HG03135 (cell line): Measurements from ENCODE around the gene AMIGO3.
"Not testable (repeated sequence)": the region's sequence is repeated elsewhere in the genome, so short reads cannot be mapped to it uniquely, and the experiment has no call there.

ENCODE experiments used
- ATAC-seq: cut with Tn5 transposase; IDR thresholded peaks from one replicate; pipeline ENCODE4 v1.9.1; 2021; ENCODE audit warnings: mild to moderate bottlenecking, moderate library complexity; ENCODE audit not compliant: unreplicated experiment

Gene AMIGO3

DNA sequence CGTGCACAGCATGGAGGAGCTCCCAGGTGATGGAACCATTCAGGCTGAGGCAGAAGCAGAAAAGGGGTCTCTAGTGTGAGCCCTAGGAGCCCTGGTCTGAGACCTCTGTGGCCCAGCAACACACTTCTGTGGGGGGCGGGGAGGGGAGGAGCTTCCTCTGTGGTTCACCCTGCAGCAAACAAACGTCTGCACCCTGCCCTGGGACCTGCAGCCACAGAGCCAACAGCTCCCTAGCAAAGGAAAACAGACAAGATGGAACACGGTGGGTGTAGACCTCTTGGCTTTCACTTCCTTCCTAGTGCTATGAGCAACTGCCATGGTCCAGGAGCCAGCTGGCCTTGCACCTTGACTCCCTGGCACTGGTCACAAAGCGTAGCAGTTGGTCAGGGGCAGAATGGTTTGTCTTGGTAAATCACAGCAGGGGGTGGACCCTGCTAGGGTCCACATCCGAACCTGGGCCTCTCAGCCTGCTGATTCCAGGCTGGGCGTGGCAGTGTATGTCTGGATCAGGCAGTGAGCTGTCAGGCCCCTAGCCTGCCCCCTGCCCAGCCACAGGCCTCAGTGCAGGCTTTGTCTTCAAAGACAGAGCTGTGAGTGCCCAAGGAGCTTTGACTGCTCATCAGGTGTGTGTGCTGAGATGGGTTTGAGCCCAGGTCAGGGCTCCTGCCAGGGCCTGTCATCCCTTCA, 6.7 kb downstream of the AMIGO3 start:
- ATAC-seq: no peak

DNA sequence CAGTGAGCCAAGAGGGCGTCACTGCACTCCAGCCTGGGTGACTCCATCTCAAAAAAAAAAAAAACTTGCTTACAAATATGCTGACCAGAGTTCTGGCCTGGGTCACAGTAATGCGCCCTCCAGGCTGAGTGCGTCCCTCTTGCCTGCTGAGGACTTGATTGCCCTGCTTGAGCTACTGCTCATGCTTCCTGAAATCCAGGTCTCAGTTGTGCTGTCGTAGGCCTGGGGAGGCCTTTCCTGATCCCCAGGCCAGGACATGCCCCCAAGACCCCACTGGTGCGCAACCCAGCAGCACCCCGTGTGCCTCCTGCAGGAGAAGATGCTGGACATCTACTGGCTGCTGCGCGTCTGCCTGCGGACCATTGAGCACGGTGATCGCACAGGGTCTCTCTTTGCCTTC, 7.3 kb downstream of the AMIGO3 start:
- ATAC-seq: no peak

DNA sequence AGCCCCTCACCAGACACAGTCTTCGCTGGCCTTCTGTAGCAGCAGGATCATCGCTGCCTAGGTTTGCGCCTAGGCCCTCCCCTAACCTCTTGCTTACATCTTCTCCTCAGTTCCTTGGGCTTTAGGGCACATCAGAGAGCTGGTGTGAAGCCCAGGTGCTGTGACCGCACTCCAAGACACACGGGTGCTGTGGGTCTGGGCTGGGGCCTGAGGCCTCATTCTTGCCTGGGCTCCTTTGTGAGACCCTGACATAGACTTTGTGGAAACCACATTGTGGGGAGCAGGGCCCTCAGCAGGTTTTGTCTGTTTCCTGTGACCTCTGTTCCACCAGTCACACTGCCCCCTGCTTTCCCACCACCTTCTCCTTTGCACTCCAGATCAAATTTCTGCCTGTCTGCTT, 8.0 kb downstream of the AMIGO3 start:
- no peak for ATAC-seq

DNA sequence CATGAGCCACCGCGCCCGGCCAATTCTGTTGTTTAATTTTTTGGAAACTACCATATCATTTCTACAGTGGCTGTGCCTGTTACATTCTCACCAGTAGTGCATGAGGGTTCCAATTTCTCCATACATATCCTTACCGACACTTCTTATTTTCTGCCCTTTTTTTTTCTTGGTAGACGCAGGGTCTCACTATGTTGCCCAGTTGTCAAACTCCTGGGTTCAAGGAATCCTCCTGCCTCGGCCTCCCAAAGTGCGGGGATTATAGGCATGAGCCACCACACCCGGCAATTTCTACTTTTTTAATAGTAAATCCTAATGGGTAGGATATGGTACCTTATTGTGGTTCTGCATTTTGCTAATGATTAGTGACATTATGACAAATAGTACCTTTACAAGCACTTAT, 9.6 kb downstream of the AMIGO3 start:
- ATAC-seq: no peak

DNA sequence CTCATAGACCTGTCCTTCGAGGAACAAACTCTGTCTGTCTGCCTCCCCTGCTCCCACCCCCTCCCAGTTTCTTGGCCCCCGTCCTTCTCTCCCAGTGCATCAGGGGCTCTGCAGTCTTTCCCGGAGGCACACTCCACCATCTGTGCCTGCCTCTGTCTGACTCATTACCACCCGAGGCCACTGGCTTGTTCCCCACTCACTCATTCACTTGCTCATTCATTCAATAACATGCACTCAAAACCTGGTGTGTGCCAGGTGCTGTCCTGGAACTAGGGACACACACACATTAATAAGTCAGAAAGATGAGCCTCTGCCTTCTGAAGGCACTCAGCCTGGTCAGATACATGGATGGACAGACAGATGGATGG, 12.4 kb downstream of the AMIGO3 start:
- no peak for ATAC-seq

DNA sequence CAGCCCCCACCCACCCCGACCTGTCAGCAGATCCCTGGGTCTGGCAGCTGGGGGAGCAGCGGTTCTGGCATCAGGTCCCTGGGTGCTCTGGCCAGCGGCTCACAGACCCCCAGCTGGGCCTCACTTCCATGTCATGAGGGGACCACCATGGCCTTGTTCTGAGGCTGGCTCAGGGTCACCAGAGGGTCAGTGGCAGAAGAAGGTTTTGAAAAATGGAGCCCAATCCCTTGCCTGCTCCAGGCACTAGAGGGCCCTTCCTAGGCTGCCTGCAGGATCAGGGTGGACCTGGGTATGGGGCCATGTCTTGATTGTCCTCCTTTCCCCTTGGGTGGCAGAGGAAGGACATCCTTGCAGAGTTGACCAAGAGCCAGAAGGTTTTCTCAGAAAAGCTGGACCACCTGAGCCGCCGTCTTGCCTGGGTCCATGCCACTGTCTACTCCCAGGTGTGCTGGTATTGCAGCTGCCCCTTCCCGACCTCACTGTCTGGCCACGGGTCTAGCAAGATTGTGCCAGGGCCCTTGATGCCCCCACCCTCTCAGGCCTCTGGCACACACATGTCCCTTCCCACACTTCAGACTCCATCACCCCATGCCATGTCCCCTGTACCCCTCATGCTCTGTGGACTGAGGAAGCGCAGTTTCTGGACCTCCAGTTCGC, 12.9 kb downstream of the AMIGO3 start:
- ATAC-seq: no peak

DNA sequence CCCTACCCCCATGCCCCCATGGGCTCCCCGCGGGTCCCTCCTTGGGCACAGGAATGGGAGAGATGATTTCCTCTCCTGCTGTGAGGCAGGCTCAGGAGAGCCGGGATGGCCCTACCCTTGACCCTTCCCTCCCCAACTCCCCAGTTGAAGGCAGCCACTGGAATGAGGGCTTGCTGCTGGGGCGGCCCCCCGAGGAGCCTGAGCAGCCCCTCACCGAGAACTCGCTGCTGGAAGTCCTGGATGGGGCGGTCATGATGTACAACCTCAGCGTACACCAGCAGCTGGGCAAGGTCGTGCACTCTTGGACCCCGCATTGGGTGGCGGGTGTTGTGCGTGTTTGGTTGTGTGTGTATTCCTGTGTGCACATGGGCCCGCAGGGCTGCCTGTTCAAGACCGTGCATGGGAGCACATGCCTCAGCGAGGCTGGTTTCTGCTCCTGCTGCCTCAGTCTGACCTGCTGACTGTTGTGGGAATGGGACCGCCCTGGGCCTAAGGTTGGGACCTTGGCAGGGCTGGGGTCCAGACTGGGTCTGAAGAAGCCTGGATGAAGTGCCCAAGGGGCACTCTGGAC, 14.0 kb downstream of the AMIGO3 start:
- no peak for ATAC-seq

DNA sequence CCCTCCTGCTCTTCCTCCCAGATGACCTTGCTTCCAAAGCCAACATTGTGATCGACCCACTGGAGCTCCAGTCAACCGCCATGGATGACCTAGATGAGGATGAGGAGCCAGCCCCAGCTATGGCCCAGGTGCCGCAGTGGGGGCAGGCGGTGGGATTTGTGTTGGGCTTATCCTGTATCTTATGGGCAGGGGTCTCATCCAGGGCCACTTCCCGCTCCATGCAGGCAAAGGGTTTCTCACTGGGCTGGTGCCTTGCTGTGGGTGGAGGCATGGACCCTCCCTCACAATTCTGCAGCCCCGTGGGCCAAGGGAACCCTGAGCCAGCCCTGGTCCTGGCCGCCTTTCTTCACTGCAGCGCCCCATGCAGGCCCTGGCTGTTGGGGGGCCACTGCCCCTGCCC, 14.9 kb downstream of the AMIGO3 start:
- ATAC-seq: no peak

DNA sequence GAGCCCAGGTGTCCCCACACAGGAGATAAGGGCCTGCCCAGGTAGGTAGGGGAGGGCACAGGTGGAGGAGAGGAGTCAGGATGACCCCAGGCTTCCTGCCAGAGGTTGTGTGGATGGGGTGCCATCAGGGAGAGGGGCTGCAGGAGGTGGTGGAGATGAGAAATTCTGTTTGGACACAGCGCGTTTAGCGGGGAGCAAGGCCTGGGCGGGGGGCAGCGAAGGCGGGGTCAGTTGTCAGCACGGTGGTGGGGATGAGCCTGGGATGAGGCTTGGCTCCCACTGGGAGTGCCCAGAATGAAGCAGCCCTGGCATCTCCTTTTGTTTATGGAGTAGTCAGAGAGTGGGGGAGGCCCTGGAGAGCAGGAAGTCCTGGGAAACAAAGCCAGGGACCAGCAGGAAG, 15.5 kb downstream of the AMIGO3 start:
- no peak for ATAC-seq

DNA sequence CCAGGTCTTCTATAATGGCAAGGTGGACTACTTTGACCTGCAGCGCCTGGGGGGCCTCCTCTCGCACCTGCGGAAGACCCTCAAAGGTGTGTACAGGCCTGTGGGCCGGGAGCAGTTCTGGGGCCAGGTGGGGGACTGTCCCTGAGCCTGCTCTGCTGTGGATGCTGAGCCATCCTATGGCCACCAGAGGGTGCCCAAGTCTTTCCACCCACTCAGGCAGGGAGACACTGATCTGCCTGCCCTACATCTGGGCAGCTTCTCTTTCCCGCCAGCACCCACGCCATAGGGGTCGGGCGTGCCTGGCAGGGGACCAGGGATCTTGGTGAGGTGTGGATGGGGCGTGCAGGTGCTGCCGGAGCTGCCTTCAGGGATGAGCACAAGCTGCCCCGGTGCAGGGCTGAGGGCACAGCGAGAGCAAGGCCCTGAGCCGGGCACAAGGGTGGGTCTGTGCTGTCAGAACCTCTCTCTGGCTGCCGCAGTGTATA, 16.0 kb downstream of the AMIGO3 start:
- ATAC-seq: no peak

DNA sequence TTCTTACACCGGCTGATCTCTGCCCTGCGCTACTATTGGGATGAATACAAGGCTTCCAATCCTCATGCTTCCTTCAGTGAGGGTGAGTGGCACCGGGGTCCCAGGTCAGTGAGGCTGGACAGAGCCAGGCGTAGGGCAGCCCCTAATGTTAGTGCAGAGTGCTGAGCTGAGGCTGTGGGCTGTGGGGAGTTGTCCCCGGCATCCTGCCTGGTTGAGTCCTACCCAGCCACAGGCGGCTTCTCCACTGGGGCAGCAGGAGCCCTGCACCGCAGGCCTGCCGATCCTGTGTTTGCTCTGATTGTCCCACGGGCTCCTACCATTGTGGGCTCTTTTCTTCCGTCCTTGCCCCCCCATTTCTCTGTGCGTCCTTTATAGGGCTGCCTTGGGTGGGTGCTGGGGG, 16.8 kb downstream of the AMIGO3 start:
- no peak for ATAC-seq

DNA sequence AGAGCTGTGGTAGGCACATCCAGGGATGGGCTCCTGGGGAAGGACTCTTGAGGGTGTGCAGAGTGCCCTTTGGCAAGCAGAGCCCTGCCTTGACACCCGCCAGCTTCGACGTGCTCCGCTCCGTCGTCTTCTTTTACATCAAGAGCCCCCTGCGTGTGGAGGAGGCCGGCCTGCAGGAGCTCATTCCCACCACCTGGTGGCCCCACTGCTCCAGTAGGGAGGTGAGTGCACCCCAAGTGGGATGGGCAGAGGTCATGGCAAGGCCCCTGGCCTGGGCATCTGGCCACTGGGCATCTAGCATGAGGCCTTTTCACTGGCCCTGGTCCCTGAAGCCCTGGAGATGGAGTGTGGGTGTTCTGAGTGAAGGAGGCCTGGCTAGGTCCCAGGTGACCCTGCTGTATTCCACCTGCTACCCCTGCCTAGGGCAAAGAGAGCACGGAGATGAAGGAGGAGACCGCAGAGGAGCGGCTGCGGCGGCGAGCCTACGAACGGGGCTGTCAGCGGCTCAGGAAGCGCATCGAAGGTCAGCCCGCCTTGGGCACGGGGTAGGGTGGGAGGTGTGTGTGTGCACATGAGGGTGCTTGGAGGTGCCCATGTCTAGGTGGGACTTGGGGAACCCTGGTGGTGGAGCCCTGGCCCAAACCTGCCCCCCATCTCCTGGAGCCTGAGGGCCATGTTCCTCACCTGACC, 18.0 kb downstream of the AMIGO3 start:
- ATAC-seq: no peak

DNA sequence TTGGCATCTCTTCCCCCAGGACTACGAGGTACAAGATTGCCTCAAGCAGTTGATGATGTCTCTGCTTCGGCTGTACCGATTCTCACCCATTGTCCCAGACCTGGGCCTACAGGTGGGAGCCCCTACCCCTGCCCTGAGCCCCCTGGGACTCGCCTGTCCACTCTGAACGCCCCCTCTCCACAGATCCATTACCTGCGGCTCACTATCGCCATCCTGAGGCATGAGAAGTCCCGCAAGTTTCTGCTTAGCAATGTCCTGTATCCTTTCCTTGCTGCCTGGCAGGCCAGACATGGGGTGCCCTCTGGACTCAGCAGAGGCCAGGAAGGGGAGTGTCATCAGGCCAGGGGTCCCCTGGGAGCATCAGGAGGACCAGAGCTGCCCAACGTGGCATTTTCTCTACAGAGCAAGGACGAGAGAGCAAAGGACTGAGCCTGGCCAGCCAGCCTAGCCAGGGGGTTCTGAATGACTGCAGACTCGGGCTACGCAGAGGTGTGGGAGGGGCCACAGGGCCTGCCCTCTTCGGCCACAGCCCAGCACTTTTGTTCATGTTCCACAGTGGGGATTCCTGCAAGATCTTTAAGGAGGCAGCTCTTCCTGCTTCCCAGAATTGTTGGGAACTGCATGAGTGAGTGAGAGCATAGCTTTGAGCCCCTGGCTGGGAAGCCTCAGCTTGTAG, 18.9 kb downstream of the AMIGO3 start:
- no peak for ATAC-seq

DNA sequence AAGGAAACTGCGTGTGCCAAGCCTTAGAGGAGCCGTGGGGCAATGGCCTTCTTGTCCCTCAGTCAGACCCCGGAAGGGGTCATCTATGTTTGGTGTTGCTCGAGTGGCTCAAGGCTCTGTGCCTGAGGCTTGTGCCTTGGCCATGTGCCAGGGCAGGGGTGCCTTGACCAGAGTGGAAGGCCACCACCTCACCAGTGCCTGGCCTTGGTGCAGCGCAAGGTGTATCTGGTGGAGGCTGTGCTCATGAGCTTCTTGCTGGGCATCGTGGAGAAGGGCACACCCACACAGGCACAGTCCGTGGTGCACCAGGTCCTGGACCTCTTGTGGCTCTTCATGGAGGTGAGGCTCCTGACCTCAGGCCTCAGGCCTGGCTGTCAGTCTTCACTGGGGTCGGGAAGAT, 19.5 kb downstream of the AMIGO3 start:
- no peak for ATAC-seq

DNA sequence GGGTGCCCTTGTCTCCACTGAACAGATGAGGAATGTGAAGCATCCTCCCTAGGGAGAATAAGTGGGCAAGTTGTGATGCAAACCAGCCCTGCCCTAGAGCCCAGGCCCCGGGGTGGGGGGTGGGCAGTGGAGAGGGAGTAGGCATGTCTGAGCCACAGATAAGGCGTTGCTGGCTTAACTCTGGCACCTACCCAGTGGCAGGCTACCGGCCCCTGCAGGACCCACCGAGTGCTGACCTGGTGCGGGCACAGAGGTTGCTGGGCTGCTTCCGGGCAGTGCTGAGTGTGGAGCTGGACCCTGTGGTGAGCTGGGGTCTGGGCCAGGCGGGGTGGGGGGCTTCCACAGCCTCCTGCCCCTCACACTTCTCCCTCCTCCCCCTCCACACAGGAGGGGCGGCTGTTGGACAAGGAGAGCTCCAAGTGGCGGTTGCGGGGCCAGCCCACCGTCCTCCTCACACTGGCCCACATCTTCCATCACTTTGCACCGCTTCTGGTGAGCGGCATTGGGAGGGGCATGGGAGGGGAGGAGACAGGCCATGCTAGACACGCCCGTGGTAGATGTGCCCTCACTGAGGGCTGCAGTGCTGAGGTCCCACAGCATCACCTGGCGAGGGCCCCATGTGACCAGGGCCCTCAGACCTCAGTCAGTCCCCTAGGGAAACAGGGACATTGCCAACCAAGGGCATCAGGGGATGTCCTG, 20.1 kb downstream of the AMIGO3 start:
- ATAC-seq: no peak

DNA sequence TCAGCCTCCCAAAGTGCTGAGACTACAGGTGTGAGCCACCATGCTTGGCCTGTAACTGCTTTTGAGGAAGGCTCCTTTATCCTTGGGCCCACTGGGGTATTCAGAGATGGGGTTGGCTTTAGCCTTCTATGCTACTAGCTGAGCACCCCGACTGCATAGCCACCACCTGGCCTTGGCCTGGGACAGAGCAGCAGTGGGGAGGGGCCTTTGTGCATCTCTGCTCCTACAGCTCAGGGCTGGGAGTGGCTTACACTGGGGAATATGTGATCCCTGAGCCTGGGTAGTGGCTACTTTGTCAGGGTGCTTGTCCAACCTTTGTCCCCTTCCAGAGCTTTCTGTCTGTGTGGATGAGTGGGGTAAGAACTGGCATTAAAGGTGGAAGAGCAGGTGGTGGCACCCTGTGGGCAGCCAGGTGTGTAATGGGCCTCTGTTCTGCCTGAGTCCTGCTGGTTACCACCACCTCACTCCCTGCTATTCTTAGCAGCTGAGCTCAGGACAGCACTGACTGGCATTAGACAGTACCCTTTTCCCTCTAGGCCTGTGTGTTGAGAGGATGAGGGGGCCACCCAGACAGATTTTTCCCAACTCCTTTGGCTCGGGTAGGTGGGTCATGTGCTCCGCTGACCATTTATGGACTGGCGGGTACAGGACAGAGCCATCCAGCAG, 24.0 kb downstream of the AMIGO3 start:
- not testable (repeated sequence) for ATAC-seq

DNA sequence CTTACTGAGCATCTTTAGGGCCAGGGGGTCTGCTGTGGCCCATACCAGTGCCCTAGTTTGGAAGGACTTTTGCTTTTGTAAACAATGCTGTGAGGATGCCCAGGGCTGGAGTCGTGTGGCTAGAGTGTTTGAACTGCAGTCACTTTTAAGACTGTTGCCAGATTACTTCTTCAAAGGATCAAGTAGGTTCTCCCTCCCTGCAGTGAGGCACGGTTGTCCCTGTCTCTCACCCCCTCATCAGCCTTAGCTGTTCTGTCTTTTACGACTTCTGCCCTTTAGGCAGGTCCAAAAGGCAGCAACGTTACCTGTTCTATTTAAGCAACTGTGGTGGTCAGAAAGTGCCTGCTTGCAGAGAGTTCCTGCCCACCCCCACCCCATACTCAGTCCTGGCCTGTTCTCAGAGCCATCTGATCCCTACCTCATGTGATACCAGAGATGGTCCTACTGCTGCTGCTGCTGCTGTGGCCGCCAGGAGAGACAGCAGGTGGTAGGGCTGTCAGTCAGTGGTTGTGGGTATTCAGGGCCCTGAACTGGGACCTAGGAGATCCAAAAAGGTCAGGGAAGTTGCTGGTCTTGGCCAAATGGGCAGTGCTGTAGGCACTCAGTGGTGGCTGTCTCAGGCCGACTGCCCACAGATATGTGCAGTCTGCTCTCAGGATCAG, 24.9 kb downstream of the AMIGO3 start:
- not testable (repeated sequence) for ATAC-seq

DNA sequence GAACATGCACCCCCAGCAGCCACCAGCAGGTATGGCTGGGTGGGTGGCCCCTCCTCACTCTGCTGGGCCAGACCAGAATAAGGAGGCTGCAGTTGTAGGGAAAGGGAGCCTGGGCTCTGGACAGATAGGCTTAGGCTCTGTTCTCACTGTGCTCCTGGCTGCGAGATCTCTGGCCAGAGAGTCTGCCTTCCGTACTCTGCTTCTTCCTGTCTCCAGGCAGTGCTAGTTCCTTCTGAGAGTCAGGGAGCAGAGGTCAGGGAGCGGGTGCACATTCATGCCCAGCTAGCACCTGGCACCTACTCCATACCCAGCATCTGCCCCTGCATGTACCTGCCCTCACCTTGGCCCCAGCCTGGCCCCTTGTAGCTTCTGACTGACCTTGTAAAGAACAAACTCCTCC, 28.0 kb downstream of the AMIGO3 start:
- not testable (repeated sequence) for ATAC-seq

DNA sequence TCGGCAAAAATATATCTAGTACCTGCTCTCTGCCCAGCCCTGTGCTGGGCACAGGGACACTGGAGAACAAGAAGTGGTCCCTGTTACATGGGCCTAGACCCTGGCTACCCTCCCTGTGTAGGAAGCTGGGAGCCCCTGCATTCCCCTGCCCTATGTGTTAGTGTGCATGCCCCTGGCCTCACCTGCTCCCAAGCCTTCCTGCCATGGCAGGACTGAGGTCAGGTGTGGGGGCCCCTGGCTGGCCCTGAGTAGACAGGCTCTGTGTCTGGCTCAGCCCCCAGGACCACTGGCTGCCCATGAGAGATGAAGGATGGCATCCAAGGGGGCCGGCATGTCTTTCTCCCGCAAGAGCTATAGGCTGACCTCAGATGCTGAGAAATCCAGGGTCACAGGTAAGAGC, 28.6 kb downstream of the AMIGO3 start:
- ATAC-seq: not testable (repeated sequence)
